GM23338 (cell line): ENCODE measurements around the gene FBF1.

Source experiments
- EZH2 ChIP-seq: fragments of 200-600 bp; sonication (generic); IDR thresholded peaks from one replicate; pipeline ENCODE4 v1.8.0; 2017; ENCODE audit warnings: antibody characterized with exemption, mild to moderate bottlenecking, low read depth; ENCODE audit not compliant: unreplicated experiment
- EZH2phosphoT487 ChIP-seq: fragments of 200-600 bp; sonication (generic); IDR thresholded peaks from one replicate; pipeline ENCODE4 v1.8.1; 2018; ENCODE audit warnings: antibody characterized with exemption; ENCODE audit not compliant: unreplicated experiment
- NANOG ChIP-seq: IDR thresholded peaks from 2 replicates; pipeline ENCODE4 v1.6.1; 2016; ENCODE audit warnings: antibody characterized with exemption, borderline replicate concordance
- TF ChIP-seq, protein P1 (sequence below), 2 experiments: fragments of 200-600 bp in 1 of 2; sonication (generic) in 1 of 2; conservative IDR thresholded peaks; 2 replicates each; pipeline versions ENCODE4 v1.5.1 to v1.6.1; 2016 to 2017; ENCODE audit warnings: antibody characterized with exemption in 2 of 2, low read depth in 2 of 2, mild to moderate bottlenecking in 2 of 2, moderate library complexity in 1 of 2

DNA sequence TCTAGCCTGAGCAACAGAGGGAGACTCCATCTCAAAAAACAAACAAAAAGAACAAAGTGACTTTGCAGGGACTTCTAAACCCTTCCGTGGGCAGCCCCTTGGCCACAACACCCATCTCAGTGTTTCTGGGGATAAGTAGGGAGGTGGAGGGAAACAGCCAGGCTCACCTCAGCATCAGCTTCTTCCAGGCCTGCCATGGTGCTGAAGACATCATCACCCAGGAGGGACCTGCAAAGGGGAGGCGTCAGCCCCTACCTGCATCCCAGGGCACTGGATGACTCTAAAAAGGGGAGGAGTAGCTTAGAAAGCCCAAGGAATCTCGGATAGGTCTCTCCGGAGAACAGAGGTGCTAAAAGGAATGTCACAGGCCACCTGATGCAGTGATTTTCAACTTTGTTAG lies 9.8 kb downstream of the FBF1 start:
- TF ChIP-seq, protein P1, sequence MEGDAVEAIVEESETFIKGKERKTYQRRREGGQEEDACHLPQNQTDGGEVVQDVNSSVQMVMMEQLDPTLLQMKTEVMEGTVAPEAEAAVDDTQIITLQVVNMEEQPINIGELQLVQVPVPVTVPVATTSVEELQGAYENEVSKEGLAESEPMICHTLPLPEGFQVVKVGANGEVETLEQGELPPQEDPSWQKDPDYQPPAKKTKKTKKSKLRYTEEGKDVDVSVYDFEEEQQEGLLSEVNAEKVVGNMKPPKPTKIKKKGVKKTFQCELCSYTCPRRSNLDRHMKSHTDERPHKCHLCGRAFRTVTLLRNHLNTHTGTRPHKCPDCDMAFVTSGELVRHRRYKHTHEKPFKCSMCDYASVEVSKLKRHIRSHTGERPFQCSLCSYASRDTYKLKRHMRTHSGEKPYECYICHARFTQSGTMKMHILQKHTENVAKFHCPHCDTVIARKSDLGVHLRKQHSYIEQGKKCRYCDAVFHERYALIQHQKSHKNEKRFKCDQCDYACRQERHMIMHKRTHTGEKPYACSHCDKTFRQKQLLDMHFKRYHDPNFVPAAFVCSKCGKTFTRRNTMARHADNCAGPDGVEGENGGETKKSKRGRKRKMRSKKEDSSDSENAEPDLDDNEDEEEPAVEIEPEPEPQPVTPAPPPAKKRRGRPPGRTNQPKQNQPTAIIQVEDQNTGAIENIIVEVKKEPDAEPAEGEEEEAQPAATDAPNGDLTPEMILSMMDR (conservative IDR thresholded peaks at IDR 0.05; ENCODE audit: low read depth in 2 of 2), result no peak
- TF ChIP-seq EZH2 (no peak), NANOG (no peak), EZH2phosphoT487 (no peak)
